Measurements from ENCODE around the gene ZNF169.

GRCh38 chr9:94232428-94232827 lies 26.7 kb upstream of the ZNF169 start:
- TF ChIP-seq CTCF (conservative IDR thresholded peaks at IDR 0.05; ENCODE audit: low read length) (no peak), EZH2phosphoT487 (IDR thresholded peaks at IDR 0.05; ENCODE audit: borderline replicate concordance, low read depth, low read length) (no peak)
